HUES6 (cell line): ENCODE data around the gene FBXW5.

Experiments used
- H3K27ac ChIP-seq: 2 replicates; pipeline ENCODE4 v1.7.0; 2013; ENCODE audit warnings: low read depth, mild to moderate bottlenecking, low read length, inconsistent platforms
- H3K27me3 ChIP-seq: 2 replicates; pipeline ENCODE4 v1.6.1; 2013; ENCODE audit warnings: low read length; ENCODE audit not compliant: control insufficient read depth, insufficient read depth
- H3K36me3 ChIP-seq: 2 replicates; pipeline ENCODE4 v1.6.1; 2013; ENCODE audit warnings: low read length; ENCODE audit not compliant: control insufficient read depth, insufficient read depth
- H3K4me1 ChIP-seq: 2 replicates; pipeline ENCODE4 v1.6.1; 2013; ENCODE audit warnings: low read length; ENCODE audit not compliant: control insufficient read depth, insufficient read depth
- H3K4me3 ChIP-seq: 2 replicates; pipeline ENCODE4 v1.5.1; 2013; ENCODE audit warnings: low read depth, low read length
- H3K9ac ChIP-seq: one replicate; pipeline ENCODE4 v1.6.1; 2013; ENCODE audit warnings: mild to moderate bottlenecking, low read length
- H3K9me3 ChIP-seq: 2 replicates; pipeline ENCODE4 v1.6.1; 2013; ENCODE audit warnings: low read depth, low read length; ENCODE audit not compliant: control insufficient read depth, insufficient read depth

Gene FBXW5

GRCh38 chr9:136937186-136938001 lies 7.1 kb downstream of the FBXW5 start:
- no peak overlapping the region for H3K9ac ChIP-seq
- H3K27ac ChIP-seq = no peak overlapping the region
- peaks cover 65% of the 10 kb centered on the region for H3K36me3 ChIP-seq
- no peak overlapping the region for H3K4me3 ChIP-seq
- no peaks in the 10 kb centered on the region for H3K9me3 ChIP-seq
- no peaks in the 10 kb centered on the region for H3K27me3 ChIP-seq
- peaks cover 5% of the 10 kb centered on the region for H3K4me1 ChIP-seq

- H3K4me3 ChIP-seq = no peak overlapping the region
- no peak overlapping the region for H3K9ac ChIP-seq
- H3K9me3 ChIP-seq = no peaks in the 10 kb centered on the region
- H3K4me1 ChIP-seq = peaks cover 5% of the 10 kb centered on the region
- H3K27me3 ChIP-seq = no peaks in the 10 kb centered on the region
- H3K36me3 ChIP-seq = peaks cover 62% of the 10 kb centered on the region
- H3K27ac ChIP-seq = no peak overlapping the region
These were observed 7.8 kb downstream of the FBXW5 start for GRCh38 chr9:136936645-136937170.

- Histone ChIP-seq H3K9me3 (no peaks in the 10 kb centered on the region), H3K27ac (no peak overlapping the region), H3K36me3 (peaks cover 51% of the 10 kb centered on the region), H3K27me3 (no peaks in the 10 kb centered on the region), H3K4me1 (peaks cover 5% of the 10 kb centered on the region), H3K4me3 (no peak overlapping the region), H3K9ac (no peak overlapping the region)
These were observed 8.9 kb downstream of the FBXW5 start for GRCh38 chr9:136935651-136936050.

GRCh38 chr9:136934277-136934676 lies 10.3 kb downstream of the FBXW5 start:
- Histone ChIP-seq H3K4me3 (no peak overlapping the region), H3K9me3 (no peaks in the 10 kb centered on the region), H3K27me3 (no peaks in the 10 kb centered on the region), H3K9ac (no peak overlapping the region), H3K4me1 (peaks cover 5% of the 10 kb centered on the region), H3K36me3 (peaks cover 44% of the 10 kb centered on the region), H3K27ac (no peak overlapping the region)

GRCh38 chr9:136931611-136932130 lies 12.9 kb downstream of the FBXW5 start:
- Histone ChIP-seq H3K27me3 (no peaks in the 10 kb centered on the region), H3K27ac (no peak overlapping the region), H3K36me3 (peaks cover 54% of the 10 kb centered on the region), H3K4me1 (no peaks in the 10 kb centered on the region), H3K9me3 (no peaks in the 10 kb centered on the region), H3K9ac (no peak overlapping the region), H3K4me3 (no peak overlapping the region)

GRCh38 chr9:136930014-136930413 lies 14.5 kb downstream of the FBXW5 start:
- no peaks in the 10 kb centered on the region for H3K9me3 ChIP-seq
- no peak overlapping the region for H3K9ac ChIP-seq
- H3K36me3 ChIP-seq = peaks cover 67% of the 10 kb centered on the region
- H3K4me3 ChIP-seq = no peak overlapping the region
- H3K4me1 ChIP-seq = no peaks in the 10 kb centered on the region
- H3K27me3 ChIP-seq = no peaks in the 10 kb centered on the region
- no peak overlapping the region for H3K27ac ChIP-seq

- no peak overlapping the region for H3K9ac ChIP-seq
- H3K36me3 ChIP-seq = peaks cover 64% of the 10 kb centered on the region
- H3K9me3 ChIP-seq = no peaks in the 10 kb centered on the region
- no peak overlapping the region for H3K27ac ChIP-seq
- no peaks in the 10 kb centered on the region for H3K27me3 ChIP-seq
- no peak overlapping the region for H3K4me3 ChIP-seq
- H3K4me1 ChIP-seq = no peaks in the 10 kb centered on the region
These were observed 15.9 kb downstream of the FBXW5 start for GRCh38 chr9:136928591-136928990.

GRCh38 chr9:136927343-136928271 lies 16.9 kb downstream of the FBXW5 start:
- Histone ChIP-seq H3K9me3 (no peaks in the 10 kb centered on the region), H3K27me3 (no peaks in the 10 kb centered on the region), H3K36me3 (peaks cover 66% of the 10 kb centered on the region), H3K9ac (no peak overlapping the region), H3K4me3 (no peak overlapping the region), H3K27ac (no peak overlapping the region), H3K4me1 (no peaks in the 10 kb centered on the region)

GRCh38 chr9:136926749-136927148 lies 17.8 kb downstream of the FBXW5 start:
- H3K36me3 ChIP-seq = peaks cover 68% of the 10 kb centered on the region

GRCh38 chr9:136926154-136926704 lies 18.3 kb downstream of the FBXW5 start:
- Histone ChIP-seq H3K27ac (no peak overlapping the region), H3K9ac (no peak overlapping the region), H3K4me1 (no peaks in the 10 kb centered on the region), H3K4me3 (no peak overlapping the region), H3K36me3 (peaks cover 71% of the 10 kb centered on the region), H3K27me3 (no peaks in the 10 kb centered on the region), H3K9me3 (no peaks in the 10 kb centered on the region)

More at GRCh38 chr9:136926749-136927148, 17.8 kb downstream of the FBXW5 start:
- H3K27me3 ChIP-seq = no peaks in the 10 kb centered on the region
- H3K9me3 ChIP-seq = no peaks in the 10 kb centered on the region
- H3K4me3 ChIP-seq = no peak overlapping the region
- H3K4me1 ChIP-seq = no peaks in the 10 kb centered on the region
- no peak overlapping the region for H3K9ac ChIP-seq
- H3K27ac ChIP-seq = no peak overlapping the region
